Measurements from ENCODE around the gene ASF1A.

Gene ASF1A

GRCh38 chr6:118923035-118923434, 29.1 kb downstream of the ASF1A start:
- no peak for DNase-seq (ENCODE audit: low read depth)
- no peak overlapping the region for H3K4me3 ChIP-seq (ENCODE audit: low read depth, low read length)
- TF ChIP-seq CTCF (IDR thresholded peaks at IDR 0.05; ENCODE audit: insufficient read depth, low read depth, low read length, missing control alignments), result no peak

GRCh38 chr6:118930680-118931079, 36.7 kb downstream of the ASF1A start:
- no peak for DNase-seq (ENCODE audit: low read depth)
- H3K4me3 ChIP-seq (ENCODE audit: low read depth, low read length), result no peak overlapping the region
- TF ChIP-seq CTCF (IDR thresholded peaks at IDR 0.05; ENCODE audit: insufficient read depth, low read depth, low read length, missing control alignments), result no peak

- no peak for DNase-seq (ENCODE audit: low read depth)
These were observed 37.5 kb downstream of the ASF1A start for GRCh38 chr6:118931436-118931835.

GRCh38 chr6:118932421-118932820, 38.5 kb downstream of the ASF1A start:
- DNase-seq (ENCODE audit: low read depth), result no peak
- no peak overlapping the region for H3K4me3 ChIP-seq (ENCODE audit: low read depth, low read length)
- TF ChIP-seq CTCF (IDR thresholded peaks at IDR 0.05; ENCODE audit: insufficient read depth, low read depth, low read length, missing control alignments), result no peak

More at GRCh38 chr6:118931436-118931835, 37.5 kb downstream of the ASF1A start:
- no peak overlapping the region for H3K4me3 ChIP-seq (ENCODE audit: low read depth, low read length)
- no peak for TF ChIP-seq CTCF (IDR thresholded peaks at IDR 0.05; ENCODE audit: insufficient read depth, low read depth, low read length, missing control alignments)

GRCh38 chr6:118933855-118934460, 40.0 kb downstream of the ASF1A start:
- peak overlapping the region; percentile 100 for H3K4me3 ChIP-seq (ENCODE audit: low read depth, low read length)
- no peak for TF ChIP-seq CTCF (IDR thresholded peaks at IDR 0.05; ENCODE audit: insufficient read depth, low read depth, low read length, missing control alignments)
- no peak for DNase-seq (ENCODE audit: low read depth)

- H3K4me3 ChIP-seq (ENCODE audit: low read depth, low read length), result peak within 1 kb of the TSS; percentile 100
- DNase-seq (ENCODE audit: low read depth), result peak; percentile 97
- no peak for TF ChIP-seq CTCF (IDR thresholded peaks at IDR 0.05; ENCODE audit: insufficient read depth, low read depth, low read length, missing control alignments)
These were observed 40.7 kb downstream of the ASF1A start, which contains the start of gene MCM9 for GRCh38 chr6:118934461-118935330. Gene MCM9 (minus strand): TSS chr6:118935159. CDS start chr6:118931723, 3,436 bp downstream.

Data from GM12865 (cell line).